Caco-2 (cell line): ENCODE measurements around the gene DDX28. TPM values are rescaled to one million over a fixed set of nuclear protein-coding genes. Genes with fewer than 3 reads are reported as not detected.
"Not testable (repeated sequence)": the region's sequence is repeated elsewhere in the genome, so short reads cannot be mapped to it uniquely, and the experiment has no call there.

Experiments
- BruUV-seq: library from RNA; stranded (reverse); fragments of 400-500 nt; replicated peaks from 2 replicates; lab custom pipeline; 2021; lab: Mats Ljungman, UMichigan
- CTCF ChIA-PET: fragments of 300-600 bp; sonication (Branson Sonifier 250); formaldehyde crosslinking; loops from one replicate; lab custom pipeline; 2022; ENCODE audit warnings: antibody characterized with exemption; lab: Charles Lee
- POLR2A ChIA-PET: fragments of 300-600 bp; sonication (Branson Sonifier 250); formaldehyde crosslinking; loops from one replicate; lab custom pipeline; 2022; ENCODE audit warnings: antibody characterized with exemption; lab: Charles Lee
- DNase-seq, 2 experiments: peaks; one replicate each; pipeline versions ENCODE4 v3.0.0 to v3.0.0-alpha.2; 2020 to 2022
- H3K27me3 ChIP-seq: replicated peaks from 2 replicates; pipeline ENCODE4 v1.6.0; 2011; ENCODE audit warnings: low read length; ENCODE audit not compliant: control insufficient read depth, insufficient read depth
- H3K36me3 ChIP-seq: 2 replicates; pipeline ENCODE4 v1.5.1; 2011; ENCODE audit warnings: low read length; ENCODE audit not compliant: control insufficient read depth, insufficient read depth
- H3K4me1 ChIP-seq: fragments of 250-450 bp; sonication (Bioruptor Pico); 2 replicates; pipeline ENCODE4 v1.5.1; 2020; ENCODE audit warnings: mild to moderate bottlenecking
- H3K4me3 ChIP-seq: 2 replicates; pipeline ENCODE4 v1.5.1; 2011; ENCODE audit warnings: low read depth, mild to moderate bottlenecking, control low read depth, low read length
- H3K9me3 ChIP-seq: fragments of 250-450 bp; sonication (Bioruptor Pico); 2 replicates; pipeline ENCODE4 v1.5.1; 2020; ENCODE audit warnings: mild to moderate bottlenecking, moderate library complexity
- H3K27ac Mint-ChIP-seq: one replicate; pipeline ENCODE4 v1.8.0; 2022; ENCODE audit warnings: mixed read lengths; ENCODE audit not compliant: unreplicated experiment
- H3K27me3 Mint-ChIP-seq: one replicate; pipeline ENCODE4 v1.8.0; 2022; ENCODE audit warnings: mixed read lengths; ENCODE audit not compliant: insufficient read depth, unreplicated experiment
- H3K36me3 Mint-ChIP-seq: one replicate; pipeline ENCODE4 v1.8.0; 2022; ENCODE audit warnings: mild to moderate bottlenecking, mixed read lengths; ENCODE audit not compliant: insufficient read depth, unreplicated experiment
- H3K4me1 Mint-ChIP-seq: one replicate; pipeline ENCODE4 v1.8.0; 2022; ENCODE audit warnings: low read depth, mixed read lengths; ENCODE audit not compliant: unreplicated experiment
- H3K4me3 Mint-ChIP-seq: one replicate; pipeline ENCODE4 v1.8.0; 2022; ENCODE audit warnings: mild to moderate bottlenecking, moderate library complexity, mixed read lengths; ENCODE audit not compliant: unreplicated experiment
- H3K9me3 Mint-ChIP-seq: one replicate; pipeline ENCODE4 v1.8.0; 2022; ENCODE audit warnings: mixed read lengths; ENCODE audit not compliant: unreplicated experiment
- CTCF ChIP-seq, 2 experiments: fragments of 200-600 bp in 1 of 2; IDR thresholded peaks; 1 replicate in 1 of 2; 2 replicates in 1 of 2; pipeline versions ENCODE4 v1.5.1 to v1.8.0; 2011 to 2022; ENCODE audit warnings: antibody characterized with exemption in 1 of 2, control low read depth in 1 of 2, inconsistent platforms in 1 of 2, low read depth in 1 of 2, low read length in 1 of 2, mild to moderate bottlenecking in 1 of 2, moderate library complexity in 1 of 2; ENCODE audit not compliant: insufficient read depth in 1 of 2, severe bottlenecking in 1 of 2, unreplicated experiment in 1 of 2
- intact Hi-C: fragments of 100-400 bp; cut with micrococcal nuclease; formaldehyde crosslinking; loops from one replicate; pipeline ENCODE4 v1.10.0; 2022; ENCODE audit not compliant: unreplicated experiment
- total RNA-seq: library from RNA; stranded (reverse); gene quantifications from 2 replicates; pipeline ENCODE4 v1.2.3, GENCODE V29; 2022

DDX28 gene
- total RNA-seq, 1 experiment from 2014 or later, result 17.1 TPM

- H3K27me3 ChIP-seq, result no peaks in the 10 kb centered on the region
- H3K9me3 ChIP-seq, result no peaks in the 10 kb centered on the region
- no peaks in the 10 kb centered on the region for H3K4me1 Mint-ChIP-seq
- ChIA-PET POLR2A (interaction anchor here (1.4 kb wide), 1 partner anchor 20 kb away, joined by 7 read pairs; the partner anchor contains the start of genes DDX28 and DUS2), CTCF (interaction anchor here (0.6 kb wide), 1 partner anchor 231 kb away, joined by 3 read pairs; no protein-coding TSS in a partner anchor)
- no peak overlapping the region for H3K27ac Mint-ChIP-seq
- H3K27me3 Mint-ChIP-seq, result no peaks in the 10 kb centered on the region
- H3K4me1 ChIP-seq, result no peaks in the 10 kb centered on the region
- no peaks in the 10 kb centered on the region for H3K9me3 Mint-ChIP-seq
- no peak overlapping the region for H3K4me3 ChIP-seq
- no peaks in the 10 kb centered on the region for H3K36me3 Mint-ChIP-seq
- no TSS peak for BruUV-seq
- H3K36me3 ChIP-seq, result no peaks in the 10 kb centered on the region
- no peak overlapping the region for H3K4me3 Mint-ChIP-seq
- TF ChIP-seq CTCF (IDR thresholded peaks at IDR 0.05; ENCODE audit: insufficient read depth in 1 of 2, low read depth in 1 of 2, low read length in 1 of 2, severe bottlenecking in 1 of 2, unreplicated experiment in 1 of 2), result no peak
- DNase-seq, result no peak
- intact Hi-C loops, result no loop called here
Observed at GRCh38 chr16:68003031-68003430, 20.0 kb downstream of the DDX28 start.

GRCh38 chr16:68000450-68000849, 22.6 kb downstream of the DDX28 start:
- H3K9me3 ChIP-seq, result no peaks in the 10 kb centered on the region
- intact Hi-C loops, result no loop called here
- no peak for TF ChIP-seq CTCF (IDR thresholded peaks at IDR 0.05; ENCODE audit: insufficient read depth in 1 of 2, low read depth in 1 of 2, low read length in 1 of 2, severe bottlenecking in 1 of 2, unreplicated experiment in 1 of 2)
- no peak overlapping the region for H3K4me3 ChIP-seq
- no peaks in the 10 kb centered on the region for H3K9me3 Mint-ChIP-seq
- H3K4me1 ChIP-seq, result no peaks in the 10 kb centered on the region
- ChIA-PET CTCF (interaction anchor here (0.7 kb wide), 1 partner anchor 9 kb away, joined by 3 read pairs; no protein-coding TSS in a partner anchor), POLR2A (no interaction called here)
- DNase-seq, result no peak
- no peaks in the 10 kb centered on the region for H3K27me3 Mint-ChIP-seq
- no peak overlapping the region for H3K4me3 Mint-ChIP-seq
- no peaks in the 10 kb centered on the region for H3K36me3 ChIP-seq
- BruUV-seq, result no TSS peak
- no peak overlapping the region for H3K27ac Mint-ChIP-seq
- H3K4me1 Mint-ChIP-seq, result no peaks in the 10 kb centered on the region
- H3K27me3 ChIP-seq, result no peaks in the 10 kb centered on the region
- no peaks in the 10 kb centered on the region for H3K36me3 Mint-ChIP-seq

GRCh38 chr16:67999985-68000384, 23.0 kb downstream of the DDX28 start:
- no peak for DNase-seq
- Mint-ChIP-seq H3K27me3 (no peaks in the 10 kb centered on the region), H3K4me3 (no peak overlapping the region), H3K36me3 (no peaks in the 10 kb centered on the region), H3K27ac (no peak overlapping the region), H3K9me3 (no peaks in the 10 kb centered on the region), H3K4me1 (no peaks in the 10 kb centered on the region)
- CTCF ChIA-PET, result interaction anchor here (0.7 kb wide), 1 partner anchor 10 kb away, joined by 3 read pairs; no protein-coding TSS in a partner anchor
- Histone ChIP-seq H3K9me3 (no peaks in the 10 kb centered on the region), H3K36me3 (no peaks in the 10 kb centered on the region), H3K4me1 (no peaks in the 10 kb centered on the region), H3K4me3 (no peak overlapping the region), H3K27me3 (no peaks in the 10 kb centered on the region)
- POLR2A ChIA-PET, result no interaction called here
- intact Hi-C loops, result no loop called here
- TF ChIP-seq CTCF (IDR thresholded peaks at IDR 0.05; ENCODE audit: insufficient read depth in 1 of 2, low read depth in 1 of 2, low read length in 1 of 2, severe bottlenecking in 1 of 2, unreplicated experiment in 1 of 2), result no peak
- BruUV-seq, result no TSS peak

GRCh38 chr16:67998779-67999688, 24.0 kb downstream of the DDX28 start, which contains the start of gene DPEP2:
DPEP2 (minus strand) TSS chr16:67999484; CDS start chr16:67993212, 6,272 bp downstream.
- intact Hi-C loops, H3K9me3 Mint-ChIP-seq, H3K4me3 ChIP-seq, H3K4me3 Mint-ChIP-seq, H3K36me3 ChIP-seq, H3K27me3 ChIP-seq, H3K4me1 ChIP-seq, H3K27me3 Mint-ChIP-seq, H3K4me1 Mint-ChIP-seq, H3K27ac Mint-ChIP-seq, DNase-seq, H3K36me3 Mint-ChIP-seq, H3K9me3 ChIP-seq: not testable (repeated sequence)
- POLR2A ChIA-PET, result interaction anchor here (0.6 kb wide), 1 partner anchor 134 kb away, joined by 6 read pairs; no protein-coding TSS in a partner anchor
- CTCF ChIA-PET, result interaction anchor here (0.6 to 1.5 kb wide), 4 partner anchors 28 to 88 kb away, joined by 3 read pairs; no protein-coding TSS in a partner anchor
- BruUV-seq, result TSS peak; percentile 77
